ENCODE measurements around the gene SSR4. TPM values are rescaled to one million over a fixed set of nuclear protein-coding genes. Genes with fewer than 3 reads are reported as not detected.
"Not testable (repeated sequence)": the region's sequence is repeated elsewhere in the genome, so short reads cannot be mapped to it uniquely, and the experiment has no call there.

The SSR4 gene
- total RNA-seq (100 to 1,000 TPM; 125 to 150 TPM), polyA plus RNA-seq (100 to 1,000 TPM; 458 to 459 TPM)

DNA sequence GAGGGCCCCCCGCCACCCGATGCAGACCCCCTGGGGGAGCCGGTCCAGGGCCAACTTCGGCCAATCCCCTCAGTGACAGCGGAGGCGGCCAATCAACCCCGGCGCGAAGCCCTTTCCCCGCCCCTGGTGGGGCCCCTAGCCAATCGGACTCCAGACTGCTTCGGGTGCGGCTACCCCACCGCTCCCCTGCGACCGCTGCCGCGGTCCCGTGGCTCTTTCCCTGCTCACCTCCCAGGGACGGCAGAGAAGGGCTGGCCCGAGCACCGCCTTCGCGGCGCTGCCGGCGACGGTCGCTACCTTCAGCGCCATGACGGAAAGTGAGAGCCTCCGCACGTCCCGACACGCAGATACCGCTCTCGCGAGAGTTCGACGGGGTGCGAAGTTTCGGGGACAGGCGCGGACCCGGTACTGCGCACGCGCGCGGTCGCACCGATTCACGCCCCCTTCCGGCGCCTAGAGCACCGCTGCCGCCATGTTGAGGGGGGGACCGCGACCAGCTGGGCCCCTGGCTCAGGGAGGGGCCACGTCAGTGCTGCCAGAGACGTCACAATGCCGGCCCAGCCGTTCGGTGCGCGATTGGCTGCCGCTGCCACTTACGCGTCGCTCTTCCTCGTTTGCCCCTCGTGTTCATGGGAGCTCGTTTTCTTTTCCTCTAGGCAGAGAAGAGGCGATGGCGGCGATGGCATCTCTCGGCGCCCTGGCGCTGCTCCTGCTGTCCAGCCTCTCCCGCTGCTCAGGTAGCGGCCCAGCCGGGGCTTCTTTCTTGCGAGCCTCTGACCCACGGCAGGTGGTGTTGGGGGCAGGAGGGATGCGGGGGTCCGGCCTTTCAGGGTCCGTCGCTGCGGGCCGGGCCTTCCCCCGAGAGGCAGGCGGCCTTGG, at the start of gene SSR4, which contains the start of gene IDH3G:
Gene SSR4, plus strand, starts transcription at position 651 of the 879 bp plus-strand sequence. Its CDS starts 20 bp downstream, at position 671.
Gene IDH3G, minus strand, starts transcription at position 358 of the 879 bp plus-strand sequence. Its CDS starts 49 bp downstream, at position 309.
- Histone ChIP-seq H3K9ac (ENCODE audit: low read depth in 1 of 2, low read length in 2 of 2) (peak within 1 kb of the TSS; percentile 76 to 77), H3K4me1 (ENCODE audit: control insufficient read depth in 4 of 4, insufficient read depth in 4 of 4, low read length in 3 of 4) (peaks cover 8 to 25% (median 17%) of the 10 kb centered on the region in 4 donors), H3K27me3 (ENCODE audit: control insufficient read depth in 4 of 4, insufficient read depth in 4 of 4, low read length in 3 of 4) (no peaks in the 10 kb centered on the region), H3K36me3 (ENCODE audit: control insufficient read depth in 4 of 4, insufficient read depth in 3 of 4, low read depth in 1 of 4, low read length in 3 of 4) (peaks cover 0 to 20% (median 4%) of the 10 kb centered on the region in 4 donors), H3K27ac (ENCODE audit: low read depth in 1 of 2, low read length in 2 of 2) (peak within 1 kb of the TSS; percentile 76 to 86), H3K9me3 (ENCODE audit: control insufficient read depth in 4 of 4, low read length in 3 of 4) (peaks cover 0 to 3% (median 2%) of the 10 kb centered on the region in 4 donors), H3K4me3 (ENCODE audit: low read depth in 1 of 3, low read length in 3 of 3) (peak within 1 kb of the TSS; percentile 84 to 91 (median 87))
- TF ChIP-seq, protein P1, sequence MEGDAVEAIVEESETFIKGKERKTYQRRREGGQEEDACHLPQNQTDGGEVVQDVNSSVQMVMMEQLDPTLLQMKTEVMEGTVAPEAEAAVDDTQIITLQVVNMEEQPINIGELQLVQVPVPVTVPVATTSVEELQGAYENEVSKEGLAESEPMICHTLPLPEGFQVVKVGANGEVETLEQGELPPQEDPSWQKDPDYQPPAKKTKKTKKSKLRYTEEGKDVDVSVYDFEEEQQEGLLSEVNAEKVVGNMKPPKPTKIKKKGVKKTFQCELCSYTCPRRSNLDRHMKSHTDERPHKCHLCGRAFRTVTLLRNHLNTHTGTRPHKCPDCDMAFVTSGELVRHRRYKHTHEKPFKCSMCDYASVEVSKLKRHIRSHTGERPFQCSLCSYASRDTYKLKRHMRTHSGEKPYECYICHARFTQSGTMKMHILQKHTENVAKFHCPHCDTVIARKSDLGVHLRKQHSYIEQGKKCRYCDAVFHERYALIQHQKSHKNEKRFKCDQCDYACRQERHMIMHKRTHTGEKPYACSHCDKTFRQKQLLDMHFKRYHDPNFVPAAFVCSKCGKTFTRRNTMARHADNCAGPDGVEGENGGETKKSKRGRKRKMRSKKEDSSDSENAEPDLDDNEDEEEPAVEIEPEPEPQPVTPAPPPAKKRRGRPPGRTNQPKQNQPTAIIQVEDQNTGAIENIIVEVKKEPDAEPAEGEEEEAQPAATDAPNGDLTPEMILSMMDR (IDR thresholded peaks at IDR 0.05; ENCODE audit: low read depth, low read length, missing input control), result no peak
- peak; percentile 64 for TF ChIP-seq SP1 (IDR thresholded peaks at IDR 0.05)
- TF ChIP-seq FOXA2 (IDR thresholded peaks at IDR 0.05), result no peak
- peak; percentile 98 for TF ChIP-seq YY1 (IDR thresholded peaks at IDR 0.05)
- TF ChIP-seq NR2F2 (IDR thresholded peaks at IDR 0.05), result no peak
- TF ChIP-seq, protein P2, sequence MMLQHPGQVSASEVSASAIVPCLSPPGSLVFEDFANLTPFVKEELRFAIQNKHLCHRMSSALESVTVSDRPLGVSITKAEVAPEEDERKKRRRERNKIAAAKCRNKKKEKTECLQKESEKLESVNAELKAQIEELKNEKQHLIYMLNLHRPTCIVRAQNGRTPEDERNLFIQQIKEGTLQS (IDR thresholded peaks at IDR 0.05), result no peak
- TF ChIP-seq RXRA (IDR thresholded peaks at IDR 0.05), result no peak
- no peak for TF ChIP-seq JUND (IDR thresholded peaks at IDR 0.05)
- TF ChIP-seq, protein P3, sequence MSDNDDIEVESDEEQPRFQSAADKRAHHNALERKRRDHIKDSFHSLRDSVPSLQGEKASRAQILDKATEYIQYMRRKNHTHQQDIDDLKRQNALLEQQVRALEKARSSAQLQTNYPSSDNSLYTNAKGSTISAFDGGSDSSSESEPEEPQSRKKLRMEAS (IDR thresholded peaks at IDR 0.05), result no peak
- no peak for TF ChIP-seq FOXA1 (IDR thresholded peaks at IDR 0.05)
- TF ChIP-seq, protein P4, sequence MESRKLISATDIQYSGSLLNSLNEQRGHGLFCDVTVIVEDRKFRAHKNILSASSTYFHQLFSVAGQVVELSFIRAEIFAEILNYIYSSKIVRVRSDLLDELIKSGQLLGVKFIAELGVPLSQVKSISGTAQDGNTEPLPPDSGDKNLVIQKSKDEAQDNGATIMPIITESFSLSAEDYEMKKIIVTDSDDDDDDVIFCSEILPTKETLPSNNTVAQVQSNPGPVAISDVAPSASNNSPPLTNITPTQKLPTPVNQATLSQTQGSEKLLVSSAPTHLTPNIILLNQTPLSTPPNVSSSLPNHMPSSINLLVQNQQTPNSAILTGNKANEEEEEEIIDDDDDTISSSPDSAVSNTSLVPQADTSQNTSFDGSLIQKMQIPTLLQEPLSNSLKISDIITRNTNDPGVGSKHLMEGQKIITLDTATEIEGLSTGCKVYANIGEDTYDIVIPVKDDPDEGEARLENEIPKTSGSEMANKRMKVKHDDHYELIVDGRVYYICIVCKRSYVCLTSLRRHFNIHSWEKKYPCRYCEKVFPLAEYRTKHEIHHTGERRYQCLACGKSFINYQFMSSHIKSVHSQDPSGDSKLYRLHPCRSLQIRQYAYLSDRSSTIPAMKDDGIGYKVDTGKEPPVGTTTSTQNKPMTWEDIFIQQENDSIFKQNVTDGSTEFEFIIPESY (IDR thresholded peaks at IDR 0.05), result peak; percentile 99
- TF ChIP-seq EGR1 (IDR thresholded peaks at IDR 0.05; ENCODE audit: low read depth in 2 of 2), result peak in 1 of 2 donors; percentile 14
- TF ChIP-seq HNF4A (conservative IDR thresholded peaks at IDR 0.05), result no peak
- no peak for TF ChIP-seq HNF4G (IDR thresholded peaks at IDR 0.05)
- TF ChIP-seq, protein P5, sequence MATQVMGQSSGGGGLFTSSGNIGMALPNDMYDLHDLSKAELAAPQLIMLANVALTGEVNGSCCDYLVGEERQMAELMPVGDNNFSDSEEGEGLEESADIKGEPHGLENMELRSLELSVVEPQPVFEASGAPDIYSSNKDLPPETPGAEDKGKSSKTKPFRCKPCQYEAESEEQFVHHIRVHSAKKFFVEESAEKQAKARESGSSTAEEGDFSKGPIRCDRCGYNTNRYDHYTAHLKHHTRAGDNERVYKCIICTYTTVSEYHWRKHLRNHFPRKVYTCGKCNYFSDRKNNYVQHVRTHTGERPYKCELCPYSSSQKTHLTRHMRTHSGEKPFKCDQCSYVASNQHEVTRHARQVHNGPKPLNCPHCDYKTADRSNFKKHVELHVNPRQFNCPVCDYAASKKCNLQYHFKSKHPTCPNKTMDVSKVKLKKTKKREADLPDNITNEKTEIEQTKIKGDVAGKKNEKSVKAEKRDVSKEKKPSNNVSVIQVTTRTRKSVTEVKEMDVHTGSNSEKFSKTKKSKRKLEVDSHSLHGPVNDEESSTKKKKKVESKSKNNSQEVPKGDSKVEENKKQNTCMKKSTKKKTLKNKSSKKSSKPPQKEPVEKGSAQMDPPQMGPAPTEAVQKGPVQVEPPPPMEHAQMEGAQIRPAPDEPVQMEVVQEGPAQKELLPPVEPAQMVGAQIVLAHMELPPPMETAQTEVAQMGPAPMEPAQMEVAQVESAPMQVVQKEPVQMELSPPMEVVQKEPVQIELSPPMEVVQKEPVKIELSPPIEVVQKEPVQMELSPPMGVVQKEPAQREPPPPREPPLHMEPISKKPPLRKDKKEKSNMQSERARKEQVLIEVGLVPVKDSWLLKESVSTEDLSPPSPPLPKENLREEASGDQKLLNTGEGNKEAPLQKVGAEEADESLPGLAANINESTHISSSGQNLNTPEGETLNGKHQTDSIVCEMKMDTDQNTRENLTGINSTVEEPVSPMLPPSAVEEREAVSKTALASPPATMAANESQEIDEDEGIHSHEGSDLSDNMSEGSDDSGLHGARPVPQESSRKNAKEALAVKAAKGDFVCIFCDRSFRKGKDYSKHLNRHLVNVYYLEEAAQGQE (IDR thresholded peaks at IDR 0.05), result peak; percentile 49
- no peak for TF ChIP-seq RAD21 (IDR thresholded peaks at IDR 0.05)
- peak in 1 of 2 donors; percentile 77 for TF ChIP-seq GABPA (IDR thresholded peaks at IDR 0.05 in 1 of 2, conservative IDR thresholded peaks at IDR 0.05 in 1 of 2)
- TF ChIP-seq TAF1 (conservative IDR thresholded peaks at IDR 0.05), result no peak
- under 1% methylated on average over 90 of the region's 92 CpGs for WGBS
- DNase-seq (ENCODE audit: low spot score), result peak; percentile 90

DNA sequence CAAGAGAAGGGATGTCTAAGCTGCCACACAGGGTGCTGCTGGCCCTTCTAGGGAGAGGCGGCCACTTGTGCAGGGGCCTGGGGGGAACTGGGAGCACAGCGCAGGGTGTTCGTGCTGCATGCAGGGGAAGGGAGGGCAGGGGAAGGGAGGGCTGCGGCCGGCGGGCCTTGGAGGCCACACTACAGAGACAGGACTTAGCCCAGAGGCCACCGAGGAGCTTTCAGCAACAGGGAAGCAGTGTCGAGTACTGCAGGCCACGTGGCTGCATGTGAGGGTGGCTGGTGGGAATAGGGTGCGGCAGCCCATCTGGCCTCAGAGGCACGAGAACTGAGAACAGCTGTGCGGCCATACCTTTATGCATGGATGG, 49.4 kb upstream of the SSR4 start:
- not testable (repeated sequence) for H3K27me3 ChIP-seq (ENCODE audit: control insufficient read depth in 4 of 4, insufficient read depth in 4 of 4, low read length in 3 of 4); H3K4me1 ChIP-seq (ENCODE audit: control insufficient read depth in 4 of 4, insufficient read depth in 4 of 4, low read length in 3 of 4); H3K36me3 ChIP-seq (ENCODE audit: control insufficient read depth in 4 of 4, insufficient read depth in 3 of 4, low read depth in 1 of 4, low read length in 3 of 4); H3K4me3 ChIP-seq (ENCODE audit: low read depth in 1 of 3, low read length in 3 of 3); H3K27ac ChIP-seq (ENCODE audit: low read depth in 1 of 2, low read length in 2 of 2); H3K9ac ChIP-seq (ENCODE audit: low read depth in 1 of 2, low read length in 2 of 2); DNase-seq (ENCODE audit: low spot score); H3K9me3 ChIP-seq (ENCODE audit: control insufficient read depth in 4 of 4, low read length in 3 of 4)
- WGBS, result 43% methylated on average over 12 of the region's 12 CpGs

Data from liver (tissue), 9 donors.